Measurements from ENCODE around the gene PPIG.
"Not testable (repeated sequence)": the region's sequence is repeated elsewhere in the genome, so short reads cannot be mapped to it uniquely, and the experiment has no call there.

PPIG gene

GRCh38 chr2:169596546-169596945 is 12.4 kb downstream of the PPIG start:
- DNase-seq (ENCODE audit: low spot score): not testable (repeated sequence)

GRCh38 chr2:169598982-169599381 is 14.8 kb downstream of the PPIG start:
- DNase-seq (ENCODE audit: low spot score): no peak

DNA sequence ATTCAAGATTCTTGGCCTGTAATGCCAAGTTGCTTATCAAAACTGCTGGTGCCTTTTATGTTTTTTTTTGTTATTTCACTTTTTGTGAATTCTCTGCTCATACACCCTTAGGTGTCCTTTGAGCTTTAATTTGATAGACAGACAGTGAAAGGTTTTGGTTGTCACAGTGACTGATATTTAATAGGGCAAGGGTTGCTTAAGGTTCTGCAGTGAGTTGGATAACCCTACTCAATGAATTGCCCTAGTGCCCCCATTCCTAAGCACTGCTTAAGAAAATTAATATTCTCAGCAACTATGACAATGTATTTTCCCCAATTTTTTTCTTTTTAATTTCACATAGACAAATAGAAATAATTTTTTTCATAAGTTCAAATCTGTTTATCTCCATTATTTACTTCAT is 15.4 kb downstream of the PPIG start:
- DNase-seq (ENCODE audit: low spot score): no peak

DNA sequence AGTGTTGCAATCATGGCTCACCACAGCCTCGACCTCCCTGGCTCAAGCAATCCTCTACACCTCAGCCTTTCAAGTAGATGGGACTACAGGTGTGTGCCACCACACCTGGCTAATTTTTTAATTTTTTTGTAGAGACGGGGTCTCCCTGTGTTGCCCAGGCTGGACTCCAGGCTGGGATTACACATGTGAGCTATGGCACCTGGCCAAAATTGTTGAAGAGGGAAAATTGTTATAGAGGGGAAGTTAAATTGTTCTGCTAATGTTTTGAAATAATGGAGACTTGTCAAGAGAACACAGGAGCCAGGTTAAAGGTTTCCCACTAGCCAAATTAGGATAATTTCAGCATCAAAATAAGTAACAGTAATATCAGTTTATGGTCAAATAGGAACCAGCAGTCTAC is 25.1 kb downstream of the PPIG start:
- DNase-seq (ENCODE audit: low spot score): no peak

DNA sequence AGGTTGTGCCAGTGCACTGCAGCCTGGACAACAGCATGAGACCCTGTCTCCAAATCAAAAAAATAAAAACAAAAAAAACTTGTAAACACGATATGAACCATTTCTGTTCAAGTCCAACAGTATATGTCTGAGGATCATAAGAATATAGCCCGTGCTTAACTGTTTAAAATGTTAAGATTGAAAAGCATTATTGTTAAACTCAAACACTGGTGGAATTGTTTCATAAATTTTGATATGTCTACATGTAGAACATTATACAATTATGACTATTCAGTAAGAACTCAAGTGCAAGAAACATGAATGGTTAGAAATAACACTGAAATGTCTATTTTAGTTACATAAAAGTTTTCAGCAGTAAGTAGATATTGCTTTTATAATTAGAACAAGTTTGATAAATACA is 29.7 kb downstream of the PPIG start:
- DNase-seq (ENCODE audit: low spot score): no peak

DNA sequence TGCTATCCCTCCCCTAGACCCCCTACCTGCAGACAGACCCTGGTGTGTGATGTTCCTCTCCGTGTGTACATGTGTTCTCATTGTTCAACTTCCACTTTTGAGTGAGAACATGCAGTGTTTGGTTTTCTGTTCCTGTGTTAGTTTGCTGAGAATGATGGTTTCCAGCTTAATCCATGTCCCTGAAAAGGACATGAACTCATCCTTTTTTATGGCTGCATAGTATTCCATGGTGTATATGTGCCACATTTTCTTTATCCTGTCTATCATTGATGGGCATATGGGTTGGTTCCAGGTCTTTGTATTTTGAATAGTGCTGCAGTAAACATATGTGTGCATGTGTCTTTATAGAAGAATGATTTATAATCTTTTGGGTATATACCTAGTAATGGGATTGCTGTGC is 31.8 kb downstream of the PPIG start:
- DNase-seq (ENCODE audit: low spot score): not testable (repeated sequence)

DNA sequence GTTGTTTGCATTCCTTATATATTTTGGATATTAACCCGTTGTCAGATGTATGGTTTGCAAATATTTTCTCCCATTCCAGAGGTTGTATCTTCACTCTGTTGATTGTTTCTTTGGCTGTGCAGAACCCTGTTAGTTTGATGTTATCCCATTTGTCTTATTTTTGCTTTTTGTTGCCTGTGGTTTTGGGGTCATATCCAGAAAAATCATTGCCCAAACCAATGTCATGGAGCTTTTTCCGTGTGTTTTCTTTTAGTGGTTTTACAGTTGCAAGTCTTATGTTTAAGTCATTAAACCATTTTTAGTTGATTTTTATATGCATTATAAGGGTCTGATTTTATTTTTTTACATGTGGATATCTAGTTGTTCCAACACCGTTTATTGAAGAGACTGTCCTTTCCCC is 35.8 kb downstream of the PPIG start:
- no peak for DNase-seq (ENCODE audit: low spot score)

GRCh38 chr2:169620509-169620908 is 36.4 kb downstream of the PPIG start:
- no peak for DNase-seq (ENCODE audit: low spot score)

DNA sequence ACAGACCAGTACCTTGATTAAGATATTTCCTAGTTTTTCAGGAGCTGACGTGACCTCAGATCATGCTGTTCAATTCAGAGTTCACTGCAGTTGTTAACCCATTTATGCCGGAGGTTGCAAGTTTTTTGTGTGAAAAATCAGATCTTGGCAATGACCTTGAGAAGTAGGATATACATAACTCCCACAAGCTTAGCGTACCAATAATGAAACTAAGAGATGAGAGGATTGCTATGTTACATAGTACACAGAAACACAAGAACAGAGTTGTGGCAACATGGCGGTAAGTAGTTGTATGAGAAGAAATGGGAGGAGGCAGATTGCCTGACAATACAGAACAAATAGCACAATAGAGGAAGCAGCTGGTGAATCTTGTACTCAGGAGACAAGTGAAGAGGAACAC is 39.1 kb downstream of the PPIG start:
- no peak for DNase-seq (ENCODE audit: low spot score)

DNA sequence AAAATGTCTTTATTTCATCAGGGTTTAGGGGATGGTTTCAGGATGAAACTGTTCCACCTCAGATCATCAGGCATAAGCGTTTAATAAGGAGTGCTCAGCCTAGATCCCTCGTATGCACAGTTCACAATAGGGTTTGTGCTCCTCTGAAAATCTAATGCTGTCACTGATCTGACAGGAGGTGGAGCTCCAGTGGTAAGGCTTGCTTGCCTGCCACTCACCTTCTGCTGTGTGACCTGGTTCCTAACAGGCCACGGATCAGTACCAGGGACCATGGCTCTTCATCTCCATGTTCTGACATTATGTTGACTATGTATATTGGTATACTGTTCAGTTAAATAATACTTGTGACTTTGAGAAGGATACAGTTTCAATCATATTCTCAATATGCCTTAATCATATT is 41.6 kb downstream of the PPIG start:
- DNase-seq (ENCODE audit: low spot score): no peak

DNA sequence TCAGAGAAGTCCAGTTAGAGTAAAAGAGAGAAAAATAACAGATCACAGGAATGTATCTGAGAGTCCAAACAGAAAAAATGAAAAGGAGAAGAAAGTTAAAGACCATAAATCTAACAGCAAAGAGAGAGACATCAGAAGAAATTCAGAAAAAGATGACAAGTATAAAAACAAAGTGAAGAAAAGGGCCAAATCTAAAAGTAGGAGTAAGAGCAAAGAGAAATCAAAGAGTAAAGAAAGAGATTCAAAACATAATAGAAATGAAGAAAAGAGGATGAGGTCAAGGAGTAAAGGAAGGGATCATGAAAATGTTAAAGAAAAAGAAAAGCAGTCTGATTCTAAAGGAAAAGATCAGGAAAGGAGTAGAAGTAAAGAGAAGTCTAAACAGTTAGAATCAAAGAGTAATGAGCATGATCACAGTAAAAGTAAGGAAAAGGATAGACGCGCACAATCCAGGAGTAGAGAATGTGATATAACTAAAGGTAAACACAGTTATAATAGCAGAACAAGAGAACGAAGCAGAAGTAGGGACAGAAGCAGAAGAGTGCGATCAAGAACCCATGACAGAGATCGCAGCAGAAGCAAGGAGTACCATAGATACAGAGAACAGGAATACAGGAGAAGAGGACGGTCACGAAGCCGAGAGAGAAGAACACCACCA is 52.4 kb downstream of the PPIG start:
- no peak for DNase-seq (ENCODE audit: low spot score)

DNA sequence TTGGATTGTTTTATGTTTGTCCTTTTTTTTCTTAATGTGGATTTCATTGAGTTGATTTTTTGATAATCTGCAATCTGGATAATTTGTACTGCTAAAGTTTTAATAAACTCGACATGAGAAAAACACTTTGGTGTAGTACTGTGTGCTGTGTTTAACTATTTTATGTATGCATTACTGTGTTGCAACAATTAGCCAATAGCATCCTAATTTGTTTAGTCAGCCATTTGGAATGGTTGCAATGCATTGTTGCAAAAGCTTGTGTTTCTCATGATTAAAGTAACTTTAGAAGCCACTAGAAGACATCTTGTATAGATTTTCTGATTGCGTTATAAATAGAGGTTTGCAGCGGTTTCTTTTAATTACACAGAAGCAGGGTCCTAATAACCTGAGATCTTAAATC is 53.5 kb downstream of the PPIG start:
- DNase-seq (ENCODE audit: low spot score): no peak

GRCh38 chr2:169640104-169640503 is 56.0 kb downstream of the PPIG start:
- DNase-seq (ENCODE audit: low spot score): no peak

DNA sequence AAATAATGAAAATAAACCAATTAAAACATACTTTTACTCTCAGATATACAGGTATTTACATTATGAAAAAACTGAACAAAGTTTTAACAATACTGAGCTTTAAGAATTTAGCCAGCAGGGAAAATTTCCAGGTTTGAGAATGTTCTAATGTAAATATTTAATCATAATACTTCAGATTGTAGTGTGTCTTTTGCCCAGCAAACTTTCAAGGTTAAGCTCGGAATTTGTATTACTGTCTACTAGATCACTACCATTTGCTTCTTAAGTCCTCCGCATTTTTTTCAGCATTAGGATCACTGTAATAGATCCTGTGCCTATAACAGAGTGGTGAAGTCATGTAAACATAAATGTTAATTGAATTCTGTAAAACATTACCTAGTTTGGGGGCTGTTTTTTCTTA is 57.3 kb downstream of the PPIG start:
- DNase-seq (ENCODE audit: low spot score): no peak

- no peak for DNase-seq (ENCODE audit: low spot score)
Observed at GRCh38 chr2:169644173-169644572, 60.0 kb downstream of the PPIG start.

DNA sequence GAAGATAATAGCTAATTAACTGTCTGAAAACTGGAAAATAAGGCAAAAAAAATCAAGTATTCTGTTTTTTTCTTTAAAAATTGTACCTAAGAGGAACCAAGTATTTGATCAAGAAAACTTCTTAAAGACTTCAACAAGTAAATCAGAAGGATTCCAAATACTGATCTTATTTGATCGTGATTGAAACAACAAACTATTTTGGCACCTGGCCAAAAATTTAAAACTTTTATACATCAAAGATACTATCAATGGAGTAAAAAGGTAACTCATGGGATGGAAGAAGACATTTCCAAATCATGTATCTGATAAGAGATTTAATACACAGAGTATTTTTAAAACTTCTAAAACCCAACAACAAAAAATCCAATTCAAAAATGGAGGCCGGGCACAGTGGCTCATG is 63.3 kb downstream of the PPIG start:
- DNase-seq (ENCODE audit: low spot score): no peak

DNA sequence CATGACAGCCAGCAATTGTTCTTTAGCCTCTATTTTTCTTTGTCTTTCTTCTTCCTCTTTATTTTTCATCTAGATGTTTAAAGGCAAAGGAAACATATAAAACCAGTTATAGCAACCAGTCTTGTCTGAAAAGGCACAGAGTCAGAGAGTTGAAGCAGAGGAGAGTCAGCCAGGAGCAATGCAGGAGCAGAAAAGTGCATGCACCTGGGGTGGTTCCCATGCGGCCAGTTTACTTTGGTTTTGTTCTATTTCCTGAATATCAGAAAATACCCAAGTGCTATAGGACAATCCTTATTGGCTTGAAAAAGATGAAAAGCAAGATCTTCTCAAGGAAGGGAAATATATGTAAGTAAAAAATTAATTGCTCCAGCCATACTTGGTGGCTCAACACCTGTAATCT is 65.1 kb downstream of the PPIG start:
- DNase-seq (ENCODE audit: low spot score): no peak

DNA sequence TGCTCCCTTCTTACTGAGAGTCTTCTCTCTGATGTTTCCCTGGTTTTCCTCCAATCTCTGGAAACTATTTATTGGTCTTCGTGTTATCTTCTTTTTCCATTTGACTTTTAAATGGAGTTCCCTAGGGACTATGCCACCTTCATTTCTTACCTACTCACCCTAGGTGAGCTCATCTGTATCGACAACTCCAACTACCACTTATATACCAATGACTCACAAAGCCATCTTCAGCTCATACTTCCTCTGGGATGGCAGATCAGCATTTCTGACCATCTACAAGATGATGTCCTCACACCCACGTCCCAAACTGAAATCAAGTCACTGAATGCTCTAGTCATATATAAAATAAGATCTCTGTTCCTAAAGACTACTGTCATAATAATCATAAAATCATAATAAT is 69.5 kb downstream of the PPIG start:
- no peak for DNase-seq (ENCODE audit: low spot score)

DNA sequence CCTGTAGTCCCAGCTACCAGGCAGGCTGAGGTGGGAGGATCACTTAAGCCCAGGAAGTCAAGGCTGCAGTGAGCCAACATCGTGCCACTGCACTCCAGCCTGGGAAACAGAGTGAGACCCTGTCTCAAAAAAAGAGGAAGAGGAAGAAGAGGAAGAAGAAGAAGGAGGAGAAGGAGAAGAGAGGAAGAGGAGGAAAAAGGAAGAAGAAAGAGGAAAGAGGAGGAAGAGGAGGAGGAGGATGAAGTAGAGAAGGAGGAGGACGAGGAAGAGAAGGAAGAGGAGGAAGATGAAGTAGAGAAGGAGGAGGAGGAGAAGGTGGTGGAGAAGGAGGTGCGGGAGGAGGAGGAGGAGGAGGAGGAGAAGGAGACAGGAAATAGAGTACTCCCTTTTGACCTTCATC is 72.0 kb downstream of the PPIG start:
- DNase-seq (ENCODE audit: low spot score): no peak

DNA sequence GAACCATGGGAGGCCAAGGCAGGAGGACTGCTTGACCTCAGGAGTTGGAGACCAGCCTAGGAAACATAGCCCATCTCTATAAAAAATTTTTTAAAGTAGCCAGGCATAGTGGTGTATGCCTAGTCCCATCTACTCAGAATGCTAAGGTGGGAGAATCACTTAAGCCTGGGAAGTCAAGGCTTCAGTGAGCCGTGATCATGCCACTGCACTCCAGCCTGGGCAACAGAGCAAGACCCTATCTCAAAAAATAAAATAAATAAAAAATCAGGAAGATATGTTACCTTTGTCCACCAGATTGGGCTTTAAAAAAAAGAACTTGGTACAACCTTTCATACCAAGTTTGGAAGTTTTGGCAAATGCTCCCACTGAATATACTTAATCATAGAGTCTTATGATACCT is 74.7 kb downstream of the PPIG start:
- no peak for DNase-seq (ENCODE audit: low spot score)

GRCh38 chr2:169659320-169659719 is 75.2 kb downstream of the PPIG start:
- no peak for DNase-seq (ENCODE audit: low spot score)

- DNase-seq (ENCODE audit: low spot score): no peak
Observed at GRCh38 chr2:169661265-169661664, 77.1 kb downstream of the PPIG start.

GRCh38 chr2:169662744-169663143 is 78.6 kb downstream of the PPIG start:
- DNase-seq (ENCODE audit: low spot score): no peak

DNA sequence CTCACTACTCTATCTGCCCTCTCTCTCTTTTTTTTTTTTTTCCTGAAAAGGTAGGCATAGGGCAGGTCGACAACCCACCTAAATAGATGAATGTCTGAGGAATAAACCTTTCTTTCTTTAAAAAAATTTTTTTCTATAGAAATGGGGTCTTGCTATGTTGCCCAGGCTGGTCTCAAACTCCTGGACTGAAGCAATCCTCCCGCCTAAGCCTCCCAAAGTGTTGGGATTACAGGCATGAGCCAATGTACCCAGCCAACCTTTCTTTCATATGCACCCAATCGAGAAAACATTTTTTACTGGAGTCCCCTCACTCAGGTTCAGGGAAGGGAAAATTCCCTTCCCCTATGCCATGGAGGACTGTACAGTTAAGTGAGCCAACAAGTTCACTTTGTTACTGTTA is 79.1 kb downstream of the PPIG start:
- DNase-seq (ENCODE audit: low spot score): no peak

DNA sequence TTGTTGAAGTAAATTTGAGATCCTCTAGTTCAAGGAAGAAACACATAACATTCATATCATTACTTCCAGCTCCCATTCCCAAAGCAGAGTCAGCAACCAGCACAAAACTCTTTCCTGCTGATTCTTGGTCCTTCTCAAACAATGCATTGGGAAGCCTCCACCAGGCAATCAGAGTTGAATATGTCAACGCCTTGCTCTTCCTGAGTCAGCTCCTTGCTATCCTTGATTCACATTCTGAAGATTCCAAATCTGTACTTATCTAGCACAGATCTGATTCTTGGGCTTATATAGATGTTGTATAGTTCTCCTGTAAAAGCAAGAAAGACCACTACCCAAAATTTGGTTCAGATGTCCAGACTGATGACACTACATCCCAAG is 80.4 kb downstream of the PPIG start:
- no peak for DNase-seq (ENCODE audit: low spot score)
